ENCODE results near the gene CACTIN. TPM values are rescaled to one million over a fixed set of nuclear protein-coding genes. Genes with fewer than 3 reads are reported as not detected.

The CACTIN gene
- total and polyA plus RNA-seq, 9 donors = 2.7 to 39.1 (median 28.8) TPM

GRCh38 chr19:3589949-3590348 is 36.6 kb downstream of the CACTIN start:
- H3K4me1 ChIP-seq (ENCODE audit: insufficient read depth) = no peaks in the 10 kb centered on the region
- no peaks in the 10 kb centered on the region for H3K36me3 ChIP-seq
- no peak for TF ChIP-seq CTCF (IDR thresholded peaks at IDR 0.05)
- TF ChIP-seq POLR2A (IDR thresholded peaks at IDR 0.05) = no peak
- TF ChIP-seq EP300 (IDR thresholded peaks at IDR 0.05) = no peak
- DNase-seq = no peak
- H3K4me3 ChIP-seq = no peak overlapping the region
- 92 to 94% (median 93%) methylated on average over 22 of the region's 22 CpGs for WGBS, 3 donors
- H3K9me3 ChIP-seq = no peaks in the 10 kb centered on the region
- intact Hi-C loops (cut with DNase I) = no loop called here
- no peak overlapping the region for H3K27ac ChIP-seq
- H3K27me3 ChIP-seq = no peaks in the 10 kb centered on the region

GRCh38 chr19:3589439-3589838 is 37.2 kb downstream of the CACTIN start:
- Histone ChIP-seq H3K4me3 (no peak overlapping the region), H3K27ac (no peak overlapping the region), H3K36me3 (no peaks in the 10 kb centered on the region), H3K9me3 (no peaks in the 10 kb centered on the region), H3K27me3 (no peaks in the 10 kb centered on the region), H3K4me1 (ENCODE audit: insufficient read depth) (no peaks in the 10 kb centered on the region)
- 75 to 85% (median 80%) methylated on average over 11 of the region's 11 CpGs for WGBS, 3 donors
- TF ChIP-seq POLR2A (IDR thresholded peaks at IDR 0.05) (no peak), EP300 (IDR thresholded peaks at IDR 0.05) (no peak), CTCF (IDR thresholded peaks at IDR 0.05) (no peak)
- intact Hi-C loops (cut with DNase I) = no loop called here
- DNase-seq = no peak

- Histone ChIP-seq H3K9me3 (no peaks in the 10 kb centered on the region), H3K4me3 (no peak overlapping the region), H3K4me1 (ENCODE audit: insufficient read depth) (no peaks in the 10 kb centered on the region), H3K27me3 (no peaks in the 10 kb centered on the region), H3K27ac (no peak overlapping the region), H3K36me3 (no peaks in the 10 kb centered on the region)
- TF ChIP-seq CTCF (IDR thresholded peaks at IDR 0.05) (no peak), EP300 (IDR thresholded peaks at IDR 0.05) (no peak), POLR2A (IDR thresholded peaks at IDR 0.05) (no peak)
- intact Hi-C loops (cut with DNase I) = no loop called here
- no peak for DNase-seq
- 46 to 62% (median 62%) methylated on average over 13 to 31 of the region's 31 CpGs for WGBS, 3 donors
Measured at GRCh38 chr19:3586707-3587346, 39.8 kb downstream of the CACTIN start.

- WGBS, 3 donors = 11 to 26% (median 18%) methylated on average over 7 to 16 of the region's 16 CpGs
- Histone ChIP-seq H3K27me3 (no peaks in the 10 kb centered on the region), H3K36me3 (no peaks in the 10 kb centered on the region), H3K9me3 (no peaks in the 10 kb centered on the region), H3K4me3 (no peak overlapping the region), H3K27ac (no peak overlapping the region), H3K4me1 (ENCODE audit: insufficient read depth) (no peaks in the 10 kb centered on the region)
- TF ChIP-seq POLR2A (IDR thresholded peaks at IDR 0.05) (no peak), CTCF (IDR thresholded peaks at IDR 0.05) (peak in 1 of 3 donors; percentile 24), EP300 (IDR thresholded peaks at IDR 0.05) (no peak)
- intact Hi-C loops (cut with DNase I) = no loop called here
- no peak for DNase-seq
Measured at GRCh38 chr19:3586127-3586626, 40.4 kb downstream of the CACTIN start.
